Neural cell (in vitro differentiated cells): ENCODE data around the gene BMPR1A.

Experiments used
- EZH2 ChIP-seq: fragments of 200-600, 300-800 bp; shearing (Covaris generic), sonication (generic); IDR thresholded peaks from 2 replicates; pipeline ENCODE4 v1.6.1; 2014; ENCODE audit warnings: antibody characterized with exemption, low read length, borderline replicate concordance, mild to moderate bottlenecking; ENCODE audit not compliant: insufficient read depth, poor library complexity, severe bottlenecking
- MXI1 ChIP-seq: fragments of 450-650 bp; conservative IDR thresholded peaks from 2 replicates; pipeline ENCODE4 v1.6.1; 2014; ENCODE audit warnings: antibody characterized with exemption, mild to moderate bottlenecking; ENCODE audit not compliant: poor library complexity, severe bottlenecking
- POLR2AphosphoS5 ChIP-seq: IDR thresholded peaks from 2 replicates; pipeline ENCODE4 v1.6.1; 2012
- RAD21 ChIP-seq: fragments of 450-650 bp; conservative IDR thresholded peaks from 2 replicates; pipeline ENCODE4 v1.6.1; 2014; ENCODE audit warnings: antibody characterized with exemption, mild to moderate bottlenecking, moderate library complexity
- TF ChIP-seq, protein P1 (sequence below): fragments of 450-650 bp; IDR thresholded peaks from 2 replicates; pipeline ENCODE4 v1.5.1; 2014; ENCODE audit warnings: antibody characterized with exemption, mild to moderate bottlenecking, moderate library complexity; ENCODE audit not compliant: poor library complexity, severe bottlenecking
- TF ChIP-seq, protein P2 (sequence below): IDR thresholded peaks from 2 replicates; pipeline ENCODE4 v1.6.1; 2012; ENCODE audit warnings: borderline replicate concordance

DNA sequence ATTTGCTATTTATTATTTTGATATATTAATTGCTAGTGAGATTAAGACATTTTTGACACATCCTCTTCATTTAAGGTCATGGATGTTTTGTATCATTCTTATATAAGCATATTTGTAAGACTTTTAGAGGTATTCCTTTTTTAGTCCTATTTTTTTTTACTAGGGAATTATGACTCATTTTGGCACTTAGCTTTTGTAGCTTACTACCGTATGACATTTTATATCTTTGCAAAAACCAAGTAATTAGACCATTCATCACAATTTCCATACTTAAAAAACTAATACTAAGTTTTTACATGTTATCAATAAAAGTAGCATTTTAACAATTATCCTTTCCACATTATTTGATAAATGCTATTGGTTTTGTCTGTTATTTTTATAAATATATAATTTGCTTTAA is 41.6 kb downstream of the BMPR1A start:
- TF ChIP-seq POLR2AphosphoS5 (no peak), EZH2 (no peak), RAD21 (no peak), MXI1 (no peak)
- TF ChIP-seq, protein P1, sequence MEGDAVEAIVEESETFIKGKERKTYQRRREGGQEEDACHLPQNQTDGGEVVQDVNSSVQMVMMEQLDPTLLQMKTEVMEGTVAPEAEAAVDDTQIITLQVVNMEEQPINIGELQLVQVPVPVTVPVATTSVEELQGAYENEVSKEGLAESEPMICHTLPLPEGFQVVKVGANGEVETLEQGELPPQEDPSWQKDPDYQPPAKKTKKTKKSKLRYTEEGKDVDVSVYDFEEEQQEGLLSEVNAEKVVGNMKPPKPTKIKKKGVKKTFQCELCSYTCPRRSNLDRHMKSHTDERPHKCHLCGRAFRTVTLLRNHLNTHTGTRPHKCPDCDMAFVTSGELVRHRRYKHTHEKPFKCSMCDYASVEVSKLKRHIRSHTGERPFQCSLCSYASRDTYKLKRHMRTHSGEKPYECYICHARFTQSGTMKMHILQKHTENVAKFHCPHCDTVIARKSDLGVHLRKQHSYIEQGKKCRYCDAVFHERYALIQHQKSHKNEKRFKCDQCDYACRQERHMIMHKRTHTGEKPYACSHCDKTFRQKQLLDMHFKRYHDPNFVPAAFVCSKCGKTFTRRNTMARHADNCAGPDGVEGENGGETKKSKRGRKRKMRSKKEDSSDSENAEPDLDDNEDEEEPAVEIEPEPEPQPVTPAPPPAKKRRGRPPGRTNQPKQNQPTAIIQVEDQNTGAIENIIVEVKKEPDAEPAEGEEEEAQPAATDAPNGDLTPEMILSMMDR = no peak
- TF ChIP-seq, protein P2, sequence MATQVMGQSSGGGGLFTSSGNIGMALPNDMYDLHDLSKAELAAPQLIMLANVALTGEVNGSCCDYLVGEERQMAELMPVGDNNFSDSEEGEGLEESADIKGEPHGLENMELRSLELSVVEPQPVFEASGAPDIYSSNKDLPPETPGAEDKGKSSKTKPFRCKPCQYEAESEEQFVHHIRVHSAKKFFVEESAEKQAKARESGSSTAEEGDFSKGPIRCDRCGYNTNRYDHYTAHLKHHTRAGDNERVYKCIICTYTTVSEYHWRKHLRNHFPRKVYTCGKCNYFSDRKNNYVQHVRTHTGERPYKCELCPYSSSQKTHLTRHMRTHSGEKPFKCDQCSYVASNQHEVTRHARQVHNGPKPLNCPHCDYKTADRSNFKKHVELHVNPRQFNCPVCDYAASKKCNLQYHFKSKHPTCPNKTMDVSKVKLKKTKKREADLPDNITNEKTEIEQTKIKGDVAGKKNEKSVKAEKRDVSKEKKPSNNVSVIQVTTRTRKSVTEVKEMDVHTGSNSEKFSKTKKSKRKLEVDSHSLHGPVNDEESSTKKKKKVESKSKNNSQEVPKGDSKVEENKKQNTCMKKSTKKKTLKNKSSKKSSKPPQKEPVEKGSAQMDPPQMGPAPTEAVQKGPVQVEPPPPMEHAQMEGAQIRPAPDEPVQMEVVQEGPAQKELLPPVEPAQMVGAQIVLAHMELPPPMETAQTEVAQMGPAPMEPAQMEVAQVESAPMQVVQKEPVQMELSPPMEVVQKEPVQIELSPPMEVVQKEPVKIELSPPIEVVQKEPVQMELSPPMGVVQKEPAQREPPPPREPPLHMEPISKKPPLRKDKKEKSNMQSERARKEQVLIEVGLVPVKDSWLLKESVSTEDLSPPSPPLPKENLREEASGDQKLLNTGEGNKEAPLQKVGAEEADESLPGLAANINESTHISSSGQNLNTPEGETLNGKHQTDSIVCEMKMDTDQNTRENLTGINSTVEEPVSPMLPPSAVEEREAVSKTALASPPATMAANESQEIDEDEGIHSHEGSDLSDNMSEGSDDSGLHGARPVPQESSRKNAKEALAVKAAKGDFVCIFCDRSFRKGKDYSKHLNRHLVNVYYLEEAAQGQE = no peak
